Stimulated activated naive CD8-positive, alpha-beta T cell treated with anti-CD3 and anti-CD28 coated beads, Interleukin-15, Interleukin-2, amounts not matched to agents 100 ng/mL and 50 ng/mL, for 24 hours (primary cell): ENCODE results near the gene GRK5.

Experiments used
- H3K27ac Mint-ChIP-seq: one replicate; pipeline ENCODE4 v1.8.0; 2021; ENCODE audit warnings: mild to moderate bottlenecking, mixed read lengths
- H3K27me3 Mint-ChIP-seq: one replicate; pipeline ENCODE4 v1.8.0; 2021; ENCODE audit warnings: mixed read lengths
- H3K36me3 Mint-ChIP-seq: one replicate; pipeline ENCODE4 v1.8.0; 2021; ENCODE audit warnings: low read depth, mixed read lengths
- H3K4me1 Mint-ChIP-seq: one replicate; pipeline ENCODE4 v1.8.0; 2021; ENCODE audit warnings: low read depth, mixed read lengths
- H3K4me3 Mint-ChIP-seq: one replicate; pipeline ENCODE4 v1.8.0; 2021; ENCODE audit warnings: mild to moderate bottlenecking, mixed read lengths
- H3K9me3 Mint-ChIP-seq: one replicate; pipeline ENCODE4 v1.8.0; 2021; ENCODE audit warnings: mixed read lengths

GRK5 gene

GRCh38 chr10:119399466-119399865, 192.1 kb downstream of the GRK5 start:
- Mint-ChIP-seq H3K9me3 (no peaks in the 10 kb centered on the region), H3K27me3 (no peaks in the 10 kb centered on the region), H3K4me3 (no peak overlapping the region), H3K27ac (no peak overlapping the region), H3K4me1 (peaks cover 23% of the 10 kb centered on the region), H3K36me3 (peaks cover 14% of the 10 kb centered on the region)

- Mint-ChIP-seq H3K4me3 (no peak overlapping the region), H3K36me3 (peaks cover 14% of the 10 kb centered on the region), H3K9me3 (no peaks in the 10 kb centered on the region), H3K27me3 (no peaks in the 10 kb centered on the region), H3K27ac (no peak overlapping the region), H3K4me1 (peaks cover 6% of the 10 kb centered on the region)
Observed at GRCh38 chr10:119401671-119402395, 194.5 kb downstream of the GRK5 start.

GRCh38 chr10:119403921-119404320, 196.6 kb downstream of the GRK5 start:
- peaks cover 14% of the 10 kb centered on the region for H3K36me3 Mint-ChIP-seq
- H3K4me1 Mint-ChIP-seq, result peaks cover 5% of the 10 kb centered on the region
- no peak overlapping the region for H3K4me3 Mint-ChIP-seq
- no peaks in the 10 kb centered on the region for H3K27me3 Mint-ChIP-seq
- no peak overlapping the region for H3K27ac Mint-ChIP-seq
- H3K9me3 Mint-ChIP-seq, result no peaks in the 10 kb centered on the region

- no peaks in the 10 kb centered on the region for H3K9me3 Mint-ChIP-seq
- no peak overlapping the region for H3K4me3 Mint-ChIP-seq
- H3K36me3 Mint-ChIP-seq, result peaks cover 8% of the 10 kb centered on the region
- peaks cover 5% of the 10 kb centered on the region for H3K4me1 Mint-ChIP-seq
- H3K27me3 Mint-ChIP-seq, result no peaks in the 10 kb centered on the region
- no peak overlapping the region for H3K27ac Mint-ChIP-seq
Observed at GRCh38 chr10:119404719-119405519, 197.5 kb downstream of the GRK5 start.

- Mint-ChIP-seq H3K4me1 (peaks cover 5% of the 10 kb centered on the region), H3K36me3 (peaks cover 4% of the 10 kb centered on the region), H3K27ac (no peak overlapping the region), H3K9me3 (no peaks in the 10 kb centered on the region), H3K4me3 (no peak overlapping the region), H3K27me3 (no peaks in the 10 kb centered on the region)
Observed at GRCh38 chr10:119405520-119405807, 198.1 kb downstream of the GRK5 start.

GRCh38 chr10:119406137-119406536, 198.8 kb downstream of the GRK5 start:
- peaks cover 4% of the 10 kb centered on the region for H3K36me3 Mint-ChIP-seq
- H3K9me3 Mint-ChIP-seq, result no peaks in the 10 kb centered on the region
- no peak overlapping the region for H3K27ac Mint-ChIP-seq
- no peak overlapping the region for H3K4me3 Mint-ChIP-seq
- peaks cover 5% of the 10 kb centered on the region for H3K4me1 Mint-ChIP-seq
- H3K27me3 Mint-ChIP-seq, result no peaks in the 10 kb centered on the region

GRCh38 chr10:119406601-119407253, 199.4 kb downstream of the GRK5 start:
- no peaks in the 10 kb centered on the region for H3K9me3 Mint-ChIP-seq
- H3K27ac Mint-ChIP-seq, result no peak overlapping the region
- H3K4me1 Mint-ChIP-seq, result peaks cover 5% of the 10 kb centered on the region

GRCh38 chr10:119407254-119407777, 199.9 kb downstream of the GRK5 start:
- Mint-ChIP-seq H3K36me3 (no peaks in the 10 kb centered on the region), H3K4me1 (peaks cover 5% of the 10 kb centered on the region), H3K27me3 (no peaks in the 10 kb centered on the region), H3K4me3 (no peak overlapping the region), H3K27ac (no peak overlapping the region), H3K9me3 (no peaks in the 10 kb centered on the region)

More at GRCh38 chr10:119406601-119407253, 199.4 kb downstream of the GRK5 start:
- H3K27me3 Mint-ChIP-seq, result no peaks in the 10 kb centered on the region
- H3K4me3 Mint-ChIP-seq, result no peak overlapping the region
- peaks cover 2% of the 10 kb centered on the region for H3K36me3 Mint-ChIP-seq

- Mint-ChIP-seq H3K9me3 (no peaks in the 10 kb centered on the region), H3K36me3 (no peaks in the 10 kb centered on the region), H3K27ac (no peak overlapping the region), H3K4me1 (peaks cover 5% of the 10 kb centered on the region), H3K27me3 (no peaks in the 10 kb centered on the region), H3K4me3 (no peak overlapping the region)
Observed at GRCh38 chr10:119408072-119408471, 200.7 kb downstream of the GRK5 start.

GRCh38 chr10:119408969-119409371, 201.6 kb downstream of the GRK5 start:
- no peak overlapping the region for H3K4me3 Mint-ChIP-seq
- no peaks in the 10 kb centered on the region for H3K27me3 Mint-ChIP-seq
- H3K27ac Mint-ChIP-seq, result no peak overlapping the region
- no peaks in the 10 kb centered on the region for H3K36me3 Mint-ChIP-seq
- peaks cover 2% of the 10 kb centered on the region for H3K4me1 Mint-ChIP-seq
- H3K9me3 Mint-ChIP-seq, result no peaks in the 10 kb centered on the region

- H3K36me3 Mint-ChIP-seq, result no peaks in the 10 kb centered on the region
- H3K4me1 Mint-ChIP-seq, result no peaks in the 10 kb centered on the region
- H3K4me3 Mint-ChIP-seq, result no peak overlapping the region
- no peaks in the 10 kb centered on the region for H3K27me3 Mint-ChIP-seq
- H3K27ac Mint-ChIP-seq, result no peak overlapping the region
- H3K9me3 Mint-ChIP-seq, result no peaks in the 10 kb centered on the region
Observed at GRCh38 chr10:119409385-119409784, 202.0 kb downstream of the GRK5 start.

GRCh38 chr10:119409906-119410305, 202.5 kb downstream of the GRK5 start:
- Mint-ChIP-seq H3K9me3 (no peaks in the 10 kb centered on the region), H3K27ac (no peak overlapping the region), H3K27me3 (no peaks in the 10 kb centered on the region)

GRCh38 chr10:119410361-119411116, 203.2 kb downstream of the GRK5 start:
- H3K27ac Mint-ChIP-seq, result no peak overlapping the region

More at GRCh38 chr10:119409906-119410305, 202.5 kb downstream of the GRK5 start:
- H3K36me3 Mint-ChIP-seq, result no peaks in the 10 kb centered on the region
- H3K4me3 Mint-ChIP-seq, result no peak overlapping the region
- H3K4me1 Mint-ChIP-seq, result no peaks in the 10 kb centered on the region

GRCh38 chr10:119412244-119413092, 205.1 kb downstream of the GRK5 start:
- Mint-ChIP-seq H3K27ac (no peak overlapping the region), H3K27me3 (no peaks in the 10 kb centered on the region), H3K4me1 (no peaks in the 10 kb centered on the region), H3K36me3 (no peaks in the 10 kb centered on the region), H3K9me3 (no peaks in the 10 kb centered on the region), H3K4me3 (no peak overlapping the region)

More at GRCh38 chr10:119410361-119411116, 203.2 kb downstream of the GRK5 start:
- H3K9me3 Mint-ChIP-seq, result no peaks in the 10 kb centered on the region
- H3K36me3 Mint-ChIP-seq, result no peaks in the 10 kb centered on the region
- H3K4me1 Mint-ChIP-seq, result no peaks in the 10 kb centered on the region
- H3K4me3 Mint-ChIP-seq, result no peak overlapping the region
- H3K27me3 Mint-ChIP-seq, result no peaks in the 10 kb centered on the region
